Psoas muscle (tissue), 8 donors: ENCODE data around the gene METTL5. TPM values are rescaled to one million over a fixed set of nuclear protein-coding genes. Genes with fewer than 3 reads are reported as not detected.
A peak's percentile ranks its signal among the peaks of the same experiment; 100 is the strongest.
"Not testable (repeated sequence)": the region's sequence is repeated elsewhere in the genome, so short reads cannot be mapped to it uniquely, and the experiment has no call there.

ENCODE experiments used
- ATAC-seq, 4 donors: fragments of 200-7000 bp; cut with Tn5 transposase; one replicate each; pipeline ENCODE4 v1.9.1; 2020; ENCODE audit warnings: moderate library complexity in 3 of 4, mild to moderate bottlenecking in 2 of 4
- DNase-seq, 2 donors: peaks; one replicate each; pipeline ENCODE4 v3.0.0-alpha.2; 2020
- H3K27ac ChIP-seq: fragments of 200-600 bp; one replicate; pipeline ENCODE4 v1.8.0; 2022
- H3K27me3 ChIP-seq, 3 donors: fragments of 200-600 bp in 1 of 3; one replicate each; pipeline versions ENCODE4 v1.6.1 to v1.8.0; 2013 to 2022; ENCODE audit warnings: low read length in 2 of 3, mild to moderate bottlenecking in 2 of 3, moderate library complexity in 1 of 3; ENCODE audit not compliant: insufficient read depth in 3 of 3
- H3K36me3 ChIP-seq, 2 donors: fragments of 200-600 bp in 1 of 2; one replicate each; pipeline versions ENCODE4 v1.6.1 to v1.8.0; 2013 to 2022; ENCODE audit warnings: low read depth in 1 of 2, mild to moderate bottlenecking in 1 of 2, moderate library complexity in 1 of 2; ENCODE audit not compliant: insufficient read depth in 1 of 2
- H3K4me1 ChIP-seq: fragments of 200-600 bp; one replicate; pipeline ENCODE4 v1.8.0; 2022
- H3K4me3 ChIP-seq: fragments of 200-600 bp; one replicate; pipeline ENCODE4 v1.8.0; 2022; ENCODE audit warnings: mild to moderate bottlenecking
- H3K9me3 ChIP-seq: fragments of 200-600 bp; one replicate; pipeline ENCODE4 v1.8.0; 2022
- WGBS, 3 donors: extraction: QIAGEN DNeasy Blood & Tissue Kit; methylation state at CpG; one replicate each; pipeline versions ENCODE4 v1.1.6 to v1.1.7; 2013; 5-methylcytosine and 5-hydroxymethylcytosine counted together
- intact Hi-C, 2 donors: fragments of 100-400 bp; cut with DNase I; formaldehyde crosslinking; loops; one replicate each; pipeline versions ENCODE4 v1.11.0 to v1.14.2; 2022
- long read RNA-seq, 2 donors: library from polyadenylated mRNA; unstranded; transcript quantifications; one replicate each; pipeline ENCODE4 v2.0.0, GENCODE V29; 2021
- polyA plus RNA-seq, 3 donors: library from polyadenylated mRNA; stranded (reverse); fragments of 200-250 nt; gene quantifications; one replicate each; pipeline ENCODE4 v1.2.3, GENCODE V29; 2013
- total RNA-seq, 4 donors: library from RNA; stranded (reverse); fragmentation: NEBNext Ultra II Directional in 2 of 4; extraction: Animal tissue kit (Norgen Biotek cat#: 25700) in 2 of 4; gene quantifications; one replicate each; pipeline versions ENCODE4 v1.2.1 to v1.2.4, GENCODE V29; 2021 to 2023
- TF ChIP-seq, protein P1 (sequence below): fragments of 200-600 bp; IDR thresholded peaks from one replicate; pipeline ENCODE4 v1.8.0; 2022; ENCODE audit warnings: antibody characterized with exemption
- donor health status: healthy with polysubstance abuse.
- donor health status: DM: no; HTN: no; CAD: no; lungs with moderate emphysema.
- donor health status: Bipolar disorder and iron deficiency.
- donor health status: healthy.
- donor health status: DM: yes; HTN: yes; CAD: no.
- donor health status: DM: no; HTN: no; CAD: no.
- donor health status: DM: no; HTN: no; CAD: no.
- donor health status: DM: yes; HTN: yes; CAD: no.

The METTL5 gene
- total RNA-seq (10 to 100 TPM; 50.7 to 75.4 (median 56.5) TPM), polyA plus RNA-seq (10 to 100 TPM; 44.9 to 61.8 (median 51.9) TPM)
- long read RNA-seq, donor 1, transcript METTL5-203 (8 exons, 800 nt), result minor isoform, 12 of 51 reads
- long read RNA-seq, donor 1, transcript METTL5-206 (8 exons, 880 nt), result major isoform, 29 of 51 reads
- long read RNA-seq, donor 1, partial matches to known transcripts, result 1 of 51 reads
- long read RNA-seq, donor 1, other reads (novel, unspliced or antisense), result 4 of 51 reads
- long read RNA-seq, donor 2, transcript METTL5-203 (8 exons, 800 nt), result minor isoform, 21 of 59 reads
- long read RNA-seq, donor 2, transcript METTL5-201 (7 exons, 1,010 nt), result minor isoform, 7 of 59 reads
- long read RNA-seq, donor 2, transcript METTL5-206 (8 exons, 880 nt), result major isoform, 22 of 59 reads
- long read RNA-seq, donor 2, partial matches to known transcripts, result 0 of 59 reads
- long read RNA-seq, donor 2, other reads (novel, unspliced or antisense), result 9 of 59 reads

DNA sequence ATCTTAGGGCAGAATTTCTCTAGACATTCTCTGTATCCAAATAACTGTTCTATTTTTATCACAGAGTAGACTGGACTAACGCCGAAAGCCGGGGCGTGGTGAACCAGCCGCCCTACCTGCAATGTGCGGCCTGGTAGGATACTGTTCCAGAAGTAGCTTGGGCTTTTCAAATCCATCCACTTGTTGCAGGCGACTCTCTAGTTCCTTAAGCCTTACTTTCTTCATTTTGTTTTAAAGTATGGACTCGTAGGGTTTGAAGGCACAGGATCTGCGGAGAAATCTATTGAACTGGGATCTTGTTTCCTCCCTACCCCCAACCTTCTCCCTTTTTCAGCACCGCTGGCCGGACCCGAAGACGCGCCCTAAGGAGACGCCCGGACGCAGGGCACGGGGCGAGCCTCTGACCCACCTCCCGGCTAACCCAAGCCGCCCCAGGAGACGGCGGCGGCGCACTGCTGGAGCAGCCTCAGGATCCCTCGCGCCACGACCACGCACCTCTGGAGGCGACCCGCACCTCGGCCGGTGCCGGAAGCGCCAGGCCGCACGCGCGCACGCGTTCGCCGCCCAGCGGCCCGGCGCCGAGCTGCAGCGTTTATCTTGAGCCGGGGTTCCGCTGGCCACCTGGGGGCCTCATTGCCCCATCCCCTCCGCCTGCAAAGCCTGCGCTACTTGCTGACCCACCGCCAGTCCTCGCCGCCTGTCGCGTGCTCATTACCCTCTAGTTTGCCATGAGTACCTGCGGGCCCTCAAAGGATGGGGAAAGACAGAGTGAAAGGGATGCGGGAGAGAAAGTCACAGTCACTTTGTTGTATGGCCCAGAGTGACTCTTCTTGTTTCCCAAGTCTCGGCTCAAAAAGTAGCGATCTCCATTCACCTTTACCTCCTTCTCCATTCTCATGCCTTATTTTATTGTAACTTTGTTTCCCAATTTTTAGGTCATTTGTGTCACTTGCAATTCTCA lies at the start of gene METTL5:
METTL5 (minus strand) TSS at position 533 of the 961 bp plus-strand sequence; CDS start at position 225, 308 bp downstream.
- WGBS, 3 donors, result 2 to 3% (median 2%) methylated on average over 59 to 61 of the region's 61 CpGs
- peaks cover 36% of the 10 kb centered on the region for H3K4me1 ChIP-seq

DNA sequence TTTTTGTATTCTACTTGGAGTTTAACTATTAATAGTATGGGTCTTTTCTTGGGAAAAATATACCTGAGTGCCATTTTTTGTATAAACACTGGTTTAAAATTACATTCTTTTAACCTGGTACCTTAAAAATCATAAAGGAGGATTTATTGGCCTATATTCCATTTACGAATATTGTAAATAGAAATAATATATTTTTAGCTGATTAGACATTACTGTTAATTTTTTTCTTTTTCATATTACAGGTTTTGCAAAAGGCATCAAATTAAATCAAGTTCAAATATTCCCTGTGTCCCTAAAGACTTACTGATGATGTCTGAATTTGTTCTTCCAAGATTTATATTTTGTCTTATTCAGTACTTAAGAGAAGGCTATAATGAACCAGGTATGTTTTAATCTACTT lies 47.3 kb upstream of the METTL5 start:
- Histone ChIP-seq H3K9me3 (no peaks in the 10 kb centered on the region), H3K36me3 (peaks cover 0 to 16% of the 10 kb centered on the region in 2 donors), H3K27me3 (no peaks in the 10 kb centered on the region), H3K27ac (no peak overlapping the region), H3K4me3 (no peak overlapping the region), H3K4me1 (peaks cover 5% of the 10 kb centered on the region)
- TF ChIP-seq, protein P1, sequence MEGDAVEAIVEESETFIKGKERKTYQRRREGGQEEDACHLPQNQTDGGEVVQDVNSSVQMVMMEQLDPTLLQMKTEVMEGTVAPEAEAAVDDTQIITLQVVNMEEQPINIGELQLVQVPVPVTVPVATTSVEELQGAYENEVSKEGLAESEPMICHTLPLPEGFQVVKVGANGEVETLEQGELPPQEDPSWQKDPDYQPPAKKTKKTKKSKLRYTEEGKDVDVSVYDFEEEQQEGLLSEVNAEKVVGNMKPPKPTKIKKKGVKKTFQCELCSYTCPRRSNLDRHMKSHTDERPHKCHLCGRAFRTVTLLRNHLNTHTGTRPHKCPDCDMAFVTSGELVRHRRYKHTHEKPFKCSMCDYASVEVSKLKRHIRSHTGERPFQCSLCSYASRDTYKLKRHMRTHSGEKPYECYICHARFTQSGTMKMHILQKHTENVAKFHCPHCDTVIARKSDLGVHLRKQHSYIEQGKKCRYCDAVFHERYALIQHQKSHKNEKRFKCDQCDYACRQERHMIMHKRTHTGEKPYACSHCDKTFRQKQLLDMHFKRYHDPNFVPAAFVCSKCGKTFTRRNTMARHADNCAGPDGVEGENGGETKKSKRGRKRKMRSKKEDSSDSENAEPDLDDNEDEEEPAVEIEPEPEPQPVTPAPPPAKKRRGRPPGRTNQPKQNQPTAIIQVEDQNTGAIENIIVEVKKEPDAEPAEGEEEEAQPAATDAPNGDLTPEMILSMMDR, result no peak
- ATAC-seq (no peak), DNase-seq (no peak)
- WGBS, 3 donors, result 94 to 100% (median 96%) methylated on average over 1 of the region's 1 CpG
- intact Hi-C loops, result no loop called here

More for the DNA sequence above, at the start of gene METTL5:
- intact Hi-C loops, result loop anchor here (2.0 to 5.0 kb wide), 3 partner anchors 43 to 103 kb away; no protein-coding TSS in a partner anchor
- TF ChIP-seq, protein P1, result peak; percentile 96
- peaks cover 0 to 18% of the 10 kb centered on the region in 2 donors for H3K36me3 ChIP-seq
- peak within 1 kb of the TSS; percentile 98 for H3K27ac ChIP-seq
- no peaks in the 10 kb centered on the region for H3K27me3 ChIP-seq
- no peaks in the 10 kb centered on the region for H3K9me3 ChIP-seq
- DNase-seq, result peak; percentile 85 to 92
- ATAC-seq, result peak; percentile 81 to 85 (median 82)
- H3K4me3 ChIP-seq, result peak within 1 kb of the TSS; percentile 88

DNA sequence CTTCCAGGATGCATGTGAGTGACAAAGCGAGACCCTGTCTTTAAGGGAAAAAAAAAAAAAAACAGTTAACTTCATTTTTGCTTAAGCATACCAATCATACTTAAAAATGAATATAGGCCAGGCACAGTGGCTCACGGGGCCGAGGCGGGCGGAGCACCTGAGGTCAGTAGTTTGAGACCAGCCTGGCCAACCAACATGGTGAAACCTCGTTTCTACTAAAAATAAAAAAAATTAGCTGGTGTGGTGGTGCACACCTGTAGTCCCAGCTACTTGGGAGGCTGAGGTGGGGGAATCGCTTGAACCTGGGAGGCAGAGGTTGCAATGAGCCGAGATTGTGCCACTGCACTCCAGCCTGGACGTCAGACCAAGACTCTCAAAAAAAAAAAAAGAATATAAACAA lies 46.7 kb upstream of the METTL5 start:
- WGBS, 3 donors, result 87 to 94% (median 88%) methylated on average over 9 of the region's 9 CpGs
- DNase-seq, intact Hi-C loops, H3K4me3 ChIP-seq, ATAC-seq, H3K4me1 ChIP-seq, H3K27me3 ChIP-seq, H3K27ac ChIP-seq, H3K9me3 ChIP-seq: not testable (repeated sequence)
- H3K36me3 ChIP-seq, result peaks cover 0 to 11% of the 10 kb centered on the region in 2 donors

DNA sequence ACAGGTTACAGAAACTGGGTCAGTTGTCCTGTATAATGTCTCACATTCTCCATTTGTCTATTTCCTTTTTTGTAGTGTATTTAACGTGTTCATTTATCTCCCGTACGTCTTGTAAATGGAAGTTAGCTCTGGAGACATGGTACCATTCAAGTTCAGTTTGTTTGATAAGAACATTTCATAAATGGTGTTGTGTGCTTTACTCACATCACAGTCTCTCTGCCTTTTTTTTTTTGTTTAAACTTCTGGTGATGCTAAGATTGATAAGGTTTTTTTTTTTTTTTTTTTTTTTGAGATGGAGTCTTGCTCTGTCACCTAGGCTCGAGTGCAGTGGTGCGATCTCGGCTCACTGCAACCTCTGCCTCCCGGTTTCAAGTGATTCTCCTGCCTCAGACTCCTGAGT lies 44.2 kb upstream of the METTL5 start:
- Histone ChIP-seq H3K4me1 (peaks cover 5% of the 10 kb centered on the region), H3K27me3 (no peaks in the 10 kb centered on the region), H3K9me3 (no peaks in the 10 kb centered on the region), H3K4me3 (no peak overlapping the region), H3K27ac (no peak overlapping the region), H3K36me3 (no peaks in the 10 kb centered on the region)
- ATAC-seq (no peak), DNase-seq (no peak)
- 71 to 88% (median 82%) methylated on average over 7 of the region's 7 CpGs for WGBS, 3 donors
- TF ChIP-seq, protein P1, result no peak
- intact Hi-C loops, result loop anchor here in 1 of 2 donors (5.0 kb wide), 1 partner anchor 42 kb away; the partner anchor contains the start of gene UBR3
